Measurements from ENCODE around the gene SLC35G1.

The SLC35G1 gene

DNA sequence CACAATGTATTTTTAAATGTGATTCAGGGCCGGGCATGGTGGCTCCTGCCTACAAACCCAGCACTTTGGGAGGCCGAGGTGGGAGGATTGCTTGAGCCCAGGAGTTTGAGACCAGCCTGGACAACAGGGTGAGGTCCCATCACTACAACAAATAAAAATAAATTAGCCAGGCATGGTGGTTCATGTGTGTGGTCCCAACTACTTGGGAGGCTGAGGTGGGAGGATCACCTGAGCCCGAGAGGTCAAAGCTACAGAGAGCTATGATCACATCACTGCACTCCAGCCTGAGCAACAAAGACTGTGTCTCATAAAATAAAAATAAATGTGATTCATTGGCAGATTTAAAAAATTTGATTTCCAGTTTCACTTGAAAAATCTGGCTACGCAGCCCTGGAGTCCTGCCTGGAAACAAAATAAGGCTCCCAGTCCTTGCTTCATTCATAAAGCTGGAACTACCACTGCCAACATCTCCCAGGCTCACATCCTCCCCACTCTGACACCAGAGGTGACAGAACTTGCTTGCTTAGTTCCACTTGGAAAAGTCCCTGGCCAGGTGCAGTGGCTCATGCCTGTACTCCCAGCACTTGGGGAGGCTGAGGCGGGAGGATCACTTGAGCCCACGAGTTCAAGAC, 27.9 kb upstream of the SLC35G1 start:
- DNase-seq (ENCODE audit: extremely low read depth, insufficient read length) = no peak
- H3K27me3 ChIP-seq (replicated peaks; ENCODE audit: control insufficient read depth, insufficient read depth, low read length) = no peaks in the 10 kb centered on the region
- no peaks in the 10 kb centered on the region for H3K36me3 ChIP-seq (ENCODE audit: control insufficient read depth, insufficient read depth, low read length)
- TF ChIP-seq, protein P1, sequence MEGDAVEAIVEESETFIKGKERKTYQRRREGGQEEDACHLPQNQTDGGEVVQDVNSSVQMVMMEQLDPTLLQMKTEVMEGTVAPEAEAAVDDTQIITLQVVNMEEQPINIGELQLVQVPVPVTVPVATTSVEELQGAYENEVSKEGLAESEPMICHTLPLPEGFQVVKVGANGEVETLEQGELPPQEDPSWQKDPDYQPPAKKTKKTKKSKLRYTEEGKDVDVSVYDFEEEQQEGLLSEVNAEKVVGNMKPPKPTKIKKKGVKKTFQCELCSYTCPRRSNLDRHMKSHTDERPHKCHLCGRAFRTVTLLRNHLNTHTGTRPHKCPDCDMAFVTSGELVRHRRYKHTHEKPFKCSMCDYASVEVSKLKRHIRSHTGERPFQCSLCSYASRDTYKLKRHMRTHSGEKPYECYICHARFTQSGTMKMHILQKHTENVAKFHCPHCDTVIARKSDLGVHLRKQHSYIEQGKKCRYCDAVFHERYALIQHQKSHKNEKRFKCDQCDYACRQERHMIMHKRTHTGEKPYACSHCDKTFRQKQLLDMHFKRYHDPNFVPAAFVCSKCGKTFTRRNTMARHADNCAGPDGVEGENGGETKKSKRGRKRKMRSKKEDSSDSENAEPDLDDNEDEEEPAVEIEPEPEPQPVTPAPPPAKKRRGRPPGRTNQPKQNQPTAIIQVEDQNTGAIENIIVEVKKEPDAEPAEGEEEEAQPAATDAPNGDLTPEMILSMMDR (IDR thresholded peaks at IDR 0.05; ENCODE audit: insufficient read depth, low read length, poor library complexity, severe bottlenecking) = no peak
- H3K4me3 ChIP-seq (replicated peaks; ENCODE audit: low read depth, low read length) = no peak overlapping the region

DNA sequence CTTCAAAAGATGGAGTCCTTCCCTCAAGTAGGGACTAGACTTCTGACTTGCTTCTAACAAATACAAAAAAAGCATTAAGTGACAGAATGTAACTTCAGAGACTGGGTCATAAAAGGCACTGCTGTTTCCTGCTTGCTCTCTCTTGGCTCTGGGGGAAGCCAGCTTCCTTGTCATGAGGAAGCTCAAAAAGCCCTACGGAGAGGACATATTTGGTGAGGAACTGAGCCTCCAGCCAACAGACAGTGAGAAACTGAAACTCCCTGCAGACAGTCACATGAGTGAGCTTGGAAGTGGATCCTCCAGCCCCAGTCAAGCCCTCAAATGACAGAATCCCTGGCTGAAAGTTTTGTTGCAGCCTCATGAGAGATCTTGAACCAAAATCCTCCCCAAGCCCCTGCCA, 26.3 kb upstream of the SLC35G1 start:
- Histone ChIP-seq H3K27me3 (replicated peaks; ENCODE audit: control insufficient read depth, insufficient read depth, low read length) (no peaks in the 10 kb centered on the region), H3K36me3 (ENCODE audit: control insufficient read depth, insufficient read depth, low read length) (no peaks in the 10 kb centered on the region), H3K4me3 (replicated peaks; ENCODE audit: low read depth, low read length) (no peak overlapping the region)
- DNase-seq (ENCODE audit: extremely low read depth, insufficient read length) = no peak
- TF ChIP-seq, protein P1 (IDR thresholded peaks at IDR 0.05; ENCODE audit: insufficient read depth, low read length, poor library complexity, severe bottlenecking) = no peak

DNA sequence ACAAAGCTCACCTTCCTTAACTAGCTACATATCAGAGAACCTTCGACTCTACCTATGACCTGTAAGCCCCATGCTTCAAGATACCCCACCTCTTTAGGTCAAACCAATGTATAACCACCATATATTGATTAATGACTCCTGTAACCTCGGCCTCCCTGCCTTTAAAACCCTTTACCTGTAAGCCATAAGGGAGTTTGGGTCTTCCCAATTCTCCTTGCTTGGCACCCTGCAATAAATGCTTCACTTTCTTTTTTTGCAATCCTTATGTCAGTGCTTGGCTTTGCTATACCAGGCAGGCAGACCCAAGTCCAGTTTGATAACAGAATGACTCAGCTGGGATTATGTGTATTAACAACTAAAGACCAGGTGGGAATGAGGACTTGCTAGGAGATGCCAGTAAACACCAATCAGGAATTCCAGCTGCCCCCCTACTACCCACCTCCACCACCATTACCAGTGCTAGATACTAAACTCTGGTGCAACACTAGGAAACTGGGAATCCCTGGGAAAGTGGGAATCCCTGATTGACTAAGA, 22.0 kb upstream of the SLC35G1 start:
- no peaks in the 10 kb centered on the region for H3K27me3 ChIP-seq (replicated peaks; ENCODE audit: control insufficient read depth, insufficient read depth, low read length)
- H3K36me3 ChIP-seq (ENCODE audit: control insufficient read depth, insufficient read depth, low read length) = no peaks in the 10 kb centered on the region
- TF ChIP-seq, protein P1 (IDR thresholded peaks at IDR 0.05; ENCODE audit: insufficient read depth, low read length, poor library complexity, severe bottlenecking) = no peak
- no peak overlapping the region for H3K4me3 ChIP-seq (replicated peaks; ENCODE audit: low read depth, low read length)
- DNase-seq (ENCODE audit: extremely low read depth, insufficient read length) = no peak

DNA sequence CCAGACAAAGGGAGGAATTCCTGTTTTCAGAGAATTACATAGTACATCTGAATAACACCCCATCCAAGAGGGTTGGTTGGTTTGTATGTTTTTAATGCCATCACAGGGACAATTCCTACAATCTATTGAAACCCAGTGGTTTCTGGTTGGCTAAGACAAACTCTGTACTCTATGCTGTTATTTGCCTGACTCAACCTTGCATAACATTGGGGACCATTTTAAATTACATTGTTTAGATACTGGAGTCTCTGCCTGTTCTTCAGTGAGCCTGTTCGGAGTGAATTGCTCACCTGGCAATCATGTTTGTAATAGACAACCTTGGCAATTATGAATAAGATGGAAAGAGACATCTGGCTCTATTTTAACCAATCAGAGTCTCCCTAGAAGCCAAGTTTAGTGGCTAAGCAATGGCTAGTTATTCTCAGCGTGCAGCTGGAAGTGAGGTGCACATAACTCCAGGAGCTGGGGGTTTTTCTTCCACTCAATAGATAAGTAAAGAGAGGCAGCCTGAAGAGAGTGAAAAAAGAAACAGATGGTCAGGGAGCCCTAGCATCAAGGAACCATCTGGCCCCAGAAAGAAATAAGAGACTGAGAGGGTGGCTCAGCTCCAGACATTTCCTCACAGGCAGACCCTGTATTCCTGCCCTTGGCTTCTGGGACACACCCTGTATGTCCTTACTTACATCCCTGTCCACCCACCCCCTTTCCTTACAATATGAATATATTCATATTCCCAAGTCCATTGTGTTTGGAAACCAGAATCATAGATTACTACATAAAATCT, 21.2 kb upstream of the SLC35G1 start:
- no peak overlapping the region for H3K4me3 ChIP-seq (replicated peaks; ENCODE audit: low read depth, low read length)
- H3K27me3 ChIP-seq (replicated peaks; ENCODE audit: control insufficient read depth, insufficient read depth, low read length) = no peaks in the 10 kb centered on the region
- H3K36me3 ChIP-seq (ENCODE audit: control insufficient read depth, insufficient read depth, low read length) = no peaks in the 10 kb centered on the region
- TF ChIP-seq, protein P1 (IDR thresholded peaks at IDR 0.05; ENCODE audit: insufficient read depth, low read length, poor library complexity, severe bottlenecking) = no peak
- DNase-seq (ENCODE audit: extremely low read depth, insufficient read length) = no peak

DNA sequence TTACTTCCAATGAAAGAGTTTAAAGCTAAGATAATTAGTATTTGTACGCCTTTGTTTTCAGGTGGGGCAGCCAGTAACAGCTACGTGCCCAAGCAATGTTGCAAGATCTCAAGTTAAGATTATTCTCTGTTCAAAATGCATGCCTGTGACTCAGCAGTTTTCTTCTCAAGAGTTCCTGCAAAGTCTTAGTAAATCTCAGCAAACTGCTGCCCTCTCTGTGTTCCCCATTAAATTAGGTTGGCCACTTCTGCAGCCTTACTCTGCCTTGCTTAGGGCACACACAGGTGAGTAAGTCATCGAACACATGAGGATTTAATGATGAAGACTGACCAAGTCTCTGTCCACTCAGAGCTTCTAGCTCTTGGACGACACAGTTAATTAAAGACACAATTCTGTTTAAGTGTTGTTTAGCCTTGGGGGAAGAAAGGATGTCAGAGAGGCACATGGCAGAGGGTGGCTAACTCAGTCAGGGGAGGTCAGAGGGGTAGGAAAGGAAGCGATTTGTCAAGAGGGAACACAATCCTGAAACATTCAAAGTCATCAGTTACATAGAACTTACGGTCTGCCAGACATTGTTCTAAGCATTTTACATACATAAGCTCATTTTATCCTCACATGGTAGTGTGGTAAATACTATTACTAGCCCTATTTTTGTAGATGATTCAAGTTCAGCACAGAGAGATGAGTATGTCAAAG, 20.2 kb upstream of the SLC35G1 start:
- no peak overlapping the region for H3K4me3 ChIP-seq (replicated peaks; ENCODE audit: low read depth, low read length)
- H3K36me3 ChIP-seq (ENCODE audit: control insufficient read depth, insufficient read depth, low read length) = no peaks in the 10 kb centered on the region
- TF ChIP-seq, protein P1 (IDR thresholded peaks at IDR 0.05; ENCODE audit: insufficient read depth, low read length, poor library complexity, severe bottlenecking) = no peak
- H3K27me3 ChIP-seq (replicated peaks; ENCODE audit: control insufficient read depth, insufficient read depth, low read length) = no peaks in the 10 kb centered on the region
- no peak for DNase-seq (ENCODE audit: extremely low read depth, insufficient read length)

All from GM06990 (cell line).